ENCODE measurements around the gene FAM171A1.

The FAM171A1 gene

GRCh38 chr10:15336211-15336610 lies 34.9 kb downstream of the FAM171A1 start:
- Histone ChIP-seq H3K4me3 (ENCODE audit: low read length in 2 of 2) (no peak overlapping the region), H2BK15ac (ENCODE audit: low read length) (no peak overlapping the region), H2BK12ac (ENCODE audit: low read length) (no peak overlapping the region), H3K4me1 (ENCODE audit: control insufficient read depth in 2 of 2, insufficient read depth in 1 of 2, low read depth in 1 of 2, low read length in 2 of 2) (peaks cover 0 to 3% of the 10 kb centered on the region in 2 donors), H2AFZ (ENCODE audit: low read length) (no peak overlapping the region), H3K4ac (ENCODE audit: low read length) (no peak overlapping the region), H3K9ac (ENCODE audit: low read depth, low read length, poor library complexity) (no peak overlapping the region), H2BK5ac (ENCODE audit: low read length) (no peak overlapping the region), H3K79me1 (ENCODE audit: low read depth, low read length) (peaks cover 3% of the 10 kb centered on the region), H3K18ac (ENCODE audit: low read length) (no peak overlapping the region), H3K23ac (ENCODE audit: low read depth, low read length, poor library complexity) (no peak overlapping the region), H3K36me3 (replicated peaks in 1 of 2; ENCODE audit: control insufficient read depth in 2 of 2, insufficient read depth in 2 of 2, low read length in 2 of 2) (no peaks in the 10 kb centered on the region), H2AK5ac (ENCODE audit: low read depth, low read length) (no peak overlapping the region), H3K27me3 (ENCODE audit: control insufficient read depth in 3 of 3, insufficient read depth in 3 of 3, low read depth in 1 of 3, low read length in 3 of 3) (no peaks in the 10 kb centered on the region), H3K4me2 (ENCODE audit: insufficient read depth, low read length, poor library complexity, severe bottlenecking) (no peak overlapping the region), H3K14ac (ENCODE audit: low read length) (no peak overlapping the region), H4K91ac (ENCODE audit: low read depth, low read length, poor library complexity) (no peak overlapping the region), H2BK120ac (ENCODE audit: low read depth, low read length) (no peak overlapping the region), H4K8ac (ENCODE audit: low read depth, low read length) (no peak overlapping the region), H3K27ac (replicated peaks; ENCODE audit: low read length) (no peak overlapping the region), H3K9me3 (replicated peaks in 1 of 2; ENCODE audit: control insufficient read depth in 2 of 2, insufficient read depth in 1 of 2, low read depth in 1 of 2, low read length in 2 of 2) (no peaks in the 10 kb centered on the region)
- no peak for DNase-seq (ENCODE audit: low spot score)
- no CpG with 5 or more reads among the region's 4 CpGs for WGBS, 2 donors (ENCODE audit: extremely low coverage in 2 of 2, insufficient read length in 2 of 2, insufficient replicate concordance in 1 of 2)

GRCh38 chr10:15335508-15335907 lies 35.6 kb downstream of the FAM171A1 start:
- no peak overlapping the region for H2BK120ac ChIP-seq (ENCODE audit: low read depth, low read length)
- no peak overlapping the region for H4K8ac ChIP-seq (ENCODE audit: low read depth, low read length)
- no peak overlapping the region for H3K27ac ChIP-seq (replicated peaks; ENCODE audit: low read length)
- H3K4me3 ChIP-seq (ENCODE audit: low read length in 2 of 2): no peak overlapping the region
- H3K18ac ChIP-seq (ENCODE audit: low read length): no peak overlapping the region
- no peak overlapping the region for H2BK12ac ChIP-seq (ENCODE audit: low read length)
- H3K4me1 ChIP-seq (ENCODE audit: control insufficient read depth in 2 of 2, insufficient read depth in 1 of 2, low read depth in 1 of 2, low read length in 2 of 2): peaks cover 0 to 3% of the 10 kb centered on the region in 2 donors
- no peak overlapping the region for H3K4ac ChIP-seq (ENCODE audit: low read length)
- no peaks in the 10 kb centered on the region for H3K9me3 ChIP-seq (replicated peaks in 1 of 2; ENCODE audit: control insufficient read depth in 2 of 2, insufficient read depth in 1 of 2, low read depth in 1 of 2, low read length in 2 of 2)
- H2BK15ac ChIP-seq (ENCODE audit: low read length): no peak overlapping the region
- no peak overlapping the region for H2AK5ac ChIP-seq (ENCODE audit: low read depth, low read length)
- H3K14ac ChIP-seq (ENCODE audit: low read length): no peak overlapping the region
- no peak overlapping the region for H3K9ac ChIP-seq (ENCODE audit: low read depth, low read length, poor library complexity)
- H3K4me2 ChIP-seq (ENCODE audit: insufficient read depth, low read length, poor library complexity, severe bottlenecking): no peak overlapping the region
- H2AFZ ChIP-seq (ENCODE audit: low read length): no peak overlapping the region
- H3K27me3 ChIP-seq (ENCODE audit: control insufficient read depth in 3 of 3, insufficient read depth in 3 of 3, low read depth in 1 of 3, low read length in 3 of 3): no peaks in the 10 kb centered on the region
- DNase-seq (ENCODE audit: low spot score): no peak
- no peaks in the 10 kb centered on the region for H3K36me3 ChIP-seq (replicated peaks in 1 of 2; ENCODE audit: control insufficient read depth in 2 of 2, insufficient read depth in 2 of 2, low read length in 2 of 2)
- no peak overlapping the region for H2BK5ac ChIP-seq (ENCODE audit: low read length)
- H3K79me1 ChIP-seq (ENCODE audit: low read depth, low read length): peaks cover under 1% of the 10 kb centered on the region
- H4K91ac ChIP-seq (ENCODE audit: low read depth, low read length, poor library complexity): no peak overlapping the region
- no peak overlapping the region for H3K23ac ChIP-seq (ENCODE audit: low read depth, low read length, poor library complexity)
- no CpG with 5 or more reads among the region's 2 CpGs for WGBS, 2 donors (ENCODE audit: extremely low coverage in 2 of 2, insufficient read length in 2 of 2, insufficient replicate concordance in 1 of 2)

- Histone ChIP-seq H3K9me3 (replicated peaks in 1 of 2; ENCODE audit: control insufficient read depth in 2 of 2, insufficient read depth in 1 of 2, low read depth in 1 of 2, low read length in 2 of 2) (no peaks in the 10 kb centered on the region), H4K8ac (ENCODE audit: low read depth, low read length) (no peak overlapping the region), H2BK5ac (ENCODE audit: low read length) (no peak overlapping the region), H3K18ac (ENCODE audit: low read length) (no peak overlapping the region), H2AFZ (ENCODE audit: low read length) (no peak overlapping the region), H3K4me2 (ENCODE audit: insufficient read depth, low read length, poor library complexity, severe bottlenecking) (no peak overlapping the region), H3K4ac (ENCODE audit: low read length) (no peak overlapping the region), H3K27me3 (ENCODE audit: control insufficient read depth in 3 of 3, insufficient read depth in 3 of 3, low read depth in 1 of 3, low read length in 3 of 3) (no peaks in the 10 kb centered on the region), H3K4me1 (ENCODE audit: control insufficient read depth in 2 of 2, insufficient read depth in 1 of 2, low read depth in 1 of 2, low read length in 2 of 2) (peaks cover 0 to 3% of the 10 kb centered on the region in 2 donors), H3K79me1 (ENCODE audit: low read depth, low read length) (no peaks in the 10 kb centered on the region), H2BK120ac (ENCODE audit: low read depth, low read length) (no peak overlapping the region), H3K9ac (ENCODE audit: low read depth, low read length, poor library complexity) (no peak overlapping the region), H3K36me3 (replicated peaks in 1 of 2; ENCODE audit: control insufficient read depth in 2 of 2, insufficient read depth in 2 of 2, low read length in 2 of 2) (no peaks in the 10 kb centered on the region), H3K27ac (replicated peaks; ENCODE audit: low read length) (no peak overlapping the region), H3K23ac (ENCODE audit: low read depth, low read length, poor library complexity) (no peak overlapping the region), H2BK12ac (ENCODE audit: low read length) (no peak overlapping the region), H2AK5ac (ENCODE audit: low read depth, low read length) (no peak overlapping the region), H3K14ac (ENCODE audit: low read length) (no peak overlapping the region), H4K91ac (ENCODE audit: low read depth, low read length, poor library complexity) (no peak overlapping the region), H2BK15ac (ENCODE audit: low read length) (no peak overlapping the region), H3K4me3 (ENCODE audit: low read length in 2 of 2) (no peak overlapping the region)
- WGBS, 2 donors (ENCODE audit: extremely low coverage in 2 of 2, insufficient read length in 2 of 2, insufficient replicate concordance in 1 of 2): no CpG with 5 or more reads among the region's 7 CpGs
- DNase-seq (ENCODE audit: low spot score): no peak
Measured at GRCh38 chr10:15334650-15335323, 36.3 kb downstream of the FAM171A1 start.

GRCh38 chr10:15333909-15334649 lies 37.0 kb downstream of the FAM171A1 start:
- Histone ChIP-seq H2BK120ac (ENCODE audit: low read depth, low read length) (no peak overlapping the region), H3K4me3 (ENCODE audit: low read length in 2 of 2) (no peak overlapping the region), H3K4ac (ENCODE audit: low read length) (no peak overlapping the region), H3K79me1 (ENCODE audit: low read depth, low read length) (no peaks in the 10 kb centered on the region), H4K91ac (ENCODE audit: low read depth, low read length, poor library complexity) (no peak overlapping the region), H3K18ac (ENCODE audit: low read length) (no peak overlapping the region), H2BK12ac (ENCODE audit: low read length) (no peak overlapping the region), H3K4me1 (ENCODE audit: control insufficient read depth in 2 of 2, insufficient read depth in 1 of 2, low read depth in 1 of 2, low read length in 2 of 2) (peaks cover 0 to 3% of the 10 kb centered on the region in 2 donors), H3K4me2 (ENCODE audit: insufficient read depth, low read length, poor library complexity, severe bottlenecking) (no peak overlapping the region), H3K27ac (replicated peaks; ENCODE audit: low read length) (no peak overlapping the region), H3K23ac (ENCODE audit: low read depth, low read length, poor library complexity) (no peak overlapping the region), H4K8ac (ENCODE audit: low read depth, low read length) (no peak overlapping the region), H2BK15ac (ENCODE audit: low read length) (no peak overlapping the region), H3K9ac (ENCODE audit: low read depth, low read length, poor library complexity) (no peak overlapping the region), H2BK5ac (ENCODE audit: low read length) (no peak overlapping the region), H2AK5ac (ENCODE audit: low read depth, low read length) (no peak overlapping the region), H3K27me3 (ENCODE audit: control insufficient read depth in 3 of 3, insufficient read depth in 3 of 3, low read depth in 1 of 3, low read length in 3 of 3) (no peaks in the 10 kb centered on the region), H3K14ac (ENCODE audit: low read length) (no peak overlapping the region), H3K9me3 (replicated peaks in 1 of 2; ENCODE audit: control insufficient read depth in 2 of 2, insufficient read depth in 1 of 2, low read depth in 1 of 2, low read length in 2 of 2) (no peaks in the 10 kb centered on the region), H2AFZ (ENCODE audit: low read length) (no peak overlapping the region), H3K36me3 (replicated peaks in 1 of 2; ENCODE audit: control insufficient read depth in 2 of 2, insufficient read depth in 2 of 2, low read length in 2 of 2) (no peaks in the 10 kb centered on the region)
- WGBS, 2 donors (ENCODE audit: extremely low coverage in 2 of 2, insufficient read length in 2 of 2, insufficient replicate concordance in 1 of 2): no CpG with 5 or more reads among the region's 6 CpGs
- no peak for DNase-seq (ENCODE audit: low spot score)

All from neuronal stem cell (in vitro differentiated cells).